Heart left ventricle (tissue), 13 donors: Measurements from ENCODE around the gene SLC12A3.

ENCODE experiments used
- POLR2A ChIP-seq, 2 donors: fragments of 450-650 bp; IDR thresholded peaks; one replicate each; pipeline ENCODE4 v1.6.1; 2017; ENCODE audit warnings: antibody characterized with exemption in 2 of 2, mild to moderate bottlenecking in 2 of 2, moderate library complexity in 2 of 2
- TF ChIP-seq, protein P1 (sequence below), 12 donors: fragments of 200-600 bp; sonication (generic) in 4 of 12; IDR thresholded peaks; one replicate each; pipeline versions ENCODE4 v1.5.0 to v1.8.0; 2018 to 2022; ENCODE audit warnings: antibody characterized with exemption in 12 of 12, mild to moderate bottlenecking in 5 of 12
- donor health status: ischemic (EF 13 %, LVEDD 7.1; RV severe dilation, severe dysfunction).
- donor health status: DM: no; HTN: yes; CAD: no.
- donor health status: DM: no; HTN: no; CAD: no.
- donor health status: ischemic (EF 25% LVEDD 6.9; RV normal size, moderate dysfunction).
- donor health status: ischemic (EF 25% LVEDD 5.7; RV mildly dilated, moderate dysfunction).
- donor health status: ischemic (EF 35%, LVEDD 5.7; RV mildly dilated, moderate dysfunction).
- donor health status: nonischemic (EF 11% LVEDD 7.7; RV severe dilation, severe dysfunction).
- donor health status: DM: yes; HTN: yes; CAD: no.
- donor health status: PGD.
- donor health status: ischemic (EF 29% LVEDD 5.4; RV normal size, mild dysfunction).
- donor health status: nonischemic (EF 23%, LVEDD 6.1; RV moderate dilation, normal function).

DNA sequence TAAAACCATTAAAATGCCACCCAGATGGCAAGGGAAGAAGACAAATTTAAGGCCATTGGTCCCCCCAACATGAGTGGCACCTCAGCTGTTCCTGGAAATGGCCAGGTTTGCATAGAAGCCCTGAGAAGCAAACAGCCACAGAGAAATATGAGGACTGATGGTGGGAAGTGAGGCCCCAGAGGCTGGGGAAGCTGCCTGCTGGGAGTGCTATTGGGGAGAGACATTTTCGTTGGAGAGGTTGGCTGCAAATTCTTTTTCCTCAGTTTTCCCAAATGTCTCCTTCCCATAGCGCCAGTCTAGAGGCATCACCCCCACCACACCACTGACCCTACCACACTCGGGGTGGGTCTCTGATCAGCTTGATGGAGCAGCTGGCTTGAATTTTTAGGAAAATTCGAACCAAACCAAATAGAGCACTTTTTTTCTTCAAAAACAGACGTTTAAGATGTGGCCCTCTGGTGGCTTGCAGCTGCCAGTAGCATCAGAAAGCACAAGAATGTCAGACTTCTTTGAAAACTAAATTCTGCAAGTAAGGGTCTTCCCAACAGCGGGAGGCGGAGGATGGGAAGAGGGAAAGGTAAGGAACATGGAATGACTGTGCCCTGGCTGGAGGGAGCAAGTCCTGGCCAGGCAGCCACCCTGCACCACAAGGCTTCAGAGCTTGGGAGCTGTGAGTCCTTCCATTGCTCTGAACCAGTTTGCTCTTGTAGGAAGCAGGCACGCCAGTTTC is 13.2 kb upstream of the SLC12A3 start:
- TF ChIP-seq, protein P1, sequence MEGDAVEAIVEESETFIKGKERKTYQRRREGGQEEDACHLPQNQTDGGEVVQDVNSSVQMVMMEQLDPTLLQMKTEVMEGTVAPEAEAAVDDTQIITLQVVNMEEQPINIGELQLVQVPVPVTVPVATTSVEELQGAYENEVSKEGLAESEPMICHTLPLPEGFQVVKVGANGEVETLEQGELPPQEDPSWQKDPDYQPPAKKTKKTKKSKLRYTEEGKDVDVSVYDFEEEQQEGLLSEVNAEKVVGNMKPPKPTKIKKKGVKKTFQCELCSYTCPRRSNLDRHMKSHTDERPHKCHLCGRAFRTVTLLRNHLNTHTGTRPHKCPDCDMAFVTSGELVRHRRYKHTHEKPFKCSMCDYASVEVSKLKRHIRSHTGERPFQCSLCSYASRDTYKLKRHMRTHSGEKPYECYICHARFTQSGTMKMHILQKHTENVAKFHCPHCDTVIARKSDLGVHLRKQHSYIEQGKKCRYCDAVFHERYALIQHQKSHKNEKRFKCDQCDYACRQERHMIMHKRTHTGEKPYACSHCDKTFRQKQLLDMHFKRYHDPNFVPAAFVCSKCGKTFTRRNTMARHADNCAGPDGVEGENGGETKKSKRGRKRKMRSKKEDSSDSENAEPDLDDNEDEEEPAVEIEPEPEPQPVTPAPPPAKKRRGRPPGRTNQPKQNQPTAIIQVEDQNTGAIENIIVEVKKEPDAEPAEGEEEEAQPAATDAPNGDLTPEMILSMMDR (IDR thresholded peaks at IDR 0.05), result no peak
- TF ChIP-seq POLR2A (IDR thresholded peaks at IDR 0.05), result no peak
